ENCODE data around the gene ISL1. TPM values are rescaled to one million over a fixed set of nuclear protein-coding genes. Genes with fewer than 3 reads are reported as not detected.

Gene ISL1
- polyA plus RNA-seq, 1 donor (not counting 4 experiments of a cell fraction or from before 2014, with no cell fraction given) = 4.5 TPM

DNA sequence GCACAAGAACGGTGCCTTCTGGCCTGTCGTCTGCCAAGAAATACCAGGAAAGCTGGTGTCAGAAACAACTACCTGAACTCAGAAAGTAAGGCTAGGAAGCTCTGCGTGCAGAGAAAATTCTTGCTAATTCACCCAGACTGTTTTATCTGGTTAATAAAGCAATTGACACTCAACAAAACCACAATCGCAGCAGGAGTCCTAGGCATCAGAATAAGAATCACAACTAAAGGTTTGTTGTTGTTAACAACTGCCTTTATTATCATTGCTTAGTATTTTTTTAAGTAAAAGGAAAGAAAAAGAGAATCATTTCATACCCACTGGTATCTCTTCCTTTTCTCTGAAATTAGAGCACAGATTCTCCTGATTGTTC lies 3.9 kb upstream of the ISL1 start:
- peak overlapping the region; percentile 50 for H3K4me2 ChIP-seq (ENCODE audit: control insufficient read depth, extremely low read depth, insufficient read depth, low read depth, low read length)
- no peaks in the 10 kb centered on the region for H3K36me3 ChIP-seq (ENCODE audit: control insufficient read depth in 2 of 2, extremely low read depth in 1 of 2, insufficient read depth in 2 of 2, low read length in 2 of 2)
- peaks cover 14% of the 10 kb centered on the region for H3K79me2 ChIP-seq (ENCODE audit: control insufficient read depth, insufficient read depth, low read length)
- DNase-seq (ENCODE audit: low read depth, low spot score) (no peak), FAIRE-seq (no peak)
- no peak overlapping the region for H2AFZ ChIP-seq (ENCODE audit: control insufficient read depth, low read length)
- TF ChIP-seq EZH2 (IDR thresholded peaks at IDR 0.05; ENCODE audit: low read length) = no peak
- TF ChIP-seq, protein P1, sequence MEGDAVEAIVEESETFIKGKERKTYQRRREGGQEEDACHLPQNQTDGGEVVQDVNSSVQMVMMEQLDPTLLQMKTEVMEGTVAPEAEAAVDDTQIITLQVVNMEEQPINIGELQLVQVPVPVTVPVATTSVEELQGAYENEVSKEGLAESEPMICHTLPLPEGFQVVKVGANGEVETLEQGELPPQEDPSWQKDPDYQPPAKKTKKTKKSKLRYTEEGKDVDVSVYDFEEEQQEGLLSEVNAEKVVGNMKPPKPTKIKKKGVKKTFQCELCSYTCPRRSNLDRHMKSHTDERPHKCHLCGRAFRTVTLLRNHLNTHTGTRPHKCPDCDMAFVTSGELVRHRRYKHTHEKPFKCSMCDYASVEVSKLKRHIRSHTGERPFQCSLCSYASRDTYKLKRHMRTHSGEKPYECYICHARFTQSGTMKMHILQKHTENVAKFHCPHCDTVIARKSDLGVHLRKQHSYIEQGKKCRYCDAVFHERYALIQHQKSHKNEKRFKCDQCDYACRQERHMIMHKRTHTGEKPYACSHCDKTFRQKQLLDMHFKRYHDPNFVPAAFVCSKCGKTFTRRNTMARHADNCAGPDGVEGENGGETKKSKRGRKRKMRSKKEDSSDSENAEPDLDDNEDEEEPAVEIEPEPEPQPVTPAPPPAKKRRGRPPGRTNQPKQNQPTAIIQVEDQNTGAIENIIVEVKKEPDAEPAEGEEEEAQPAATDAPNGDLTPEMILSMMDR (optimal IDR thresholded peaks at IDR 0.05 in 1 of 3, IDR thresholded peaks at IDR 0.05 in 1 of 3, conservative IDR thresholded peaks at IDR 0.05 in 1 of 3; ENCODE audit: extremely low read depth in 1 of 3, insufficient read depth in 2 of 3, low read length in 3 of 3) = no peak
- no peak overlapping the region for H3K27ac ChIP-seq (ENCODE audit: control insufficient read depth, insufficient read depth, low read length)
- H3K9me3 ChIP-seq (ENCODE audit: control insufficient read depth, low read depth, low read length) = no peaks in the 10 kb centered on the region
- H4K20me1 ChIP-seq (ENCODE audit: control insufficient read depth, extremely low read depth, insufficient read depth, low read length) = no peaks in the 10 kb centered on the region
- dilution Hi-C loops (cut with MboI; ENCODE audit: extremely low pct_ligation_motif_present, low sequenced_read_pairs) = no loop called here
- H3K4me3 ChIP-seq (ENCODE audit: control insufficient read depth in 2 of 3, extremely low read depth in 1 of 3, insufficient read depth in 2 of 3, low read depth in 1 of 3, low read length in 3 of 3) = peak overlapping the region in 2 of 3 experiments; percentile 41 to 47
- H3K27me3 ChIP-seq (ENCODE audit: control insufficient read depth, extremely low read depth, insufficient read depth, low read length) = peaks cover 4% of the 10 kb centered on the region
- no peaks in the 10 kb centered on the region for H3K9me1 ChIP-seq (ENCODE audit: control insufficient read depth, extremely low read depth, insufficient read depth, low read length)
- H3K4me1 ChIP-seq (ENCODE audit: control insufficient read depth, extremely low read depth, insufficient read depth, low read length) = peaks cover 12% of the 10 kb centered on the region
- H3K9ac ChIP-seq (ENCODE audit: control insufficient read depth, extremely low read depth, insufficient read depth, low read length) = peak overlapping the region; percentile 42

DNA sequence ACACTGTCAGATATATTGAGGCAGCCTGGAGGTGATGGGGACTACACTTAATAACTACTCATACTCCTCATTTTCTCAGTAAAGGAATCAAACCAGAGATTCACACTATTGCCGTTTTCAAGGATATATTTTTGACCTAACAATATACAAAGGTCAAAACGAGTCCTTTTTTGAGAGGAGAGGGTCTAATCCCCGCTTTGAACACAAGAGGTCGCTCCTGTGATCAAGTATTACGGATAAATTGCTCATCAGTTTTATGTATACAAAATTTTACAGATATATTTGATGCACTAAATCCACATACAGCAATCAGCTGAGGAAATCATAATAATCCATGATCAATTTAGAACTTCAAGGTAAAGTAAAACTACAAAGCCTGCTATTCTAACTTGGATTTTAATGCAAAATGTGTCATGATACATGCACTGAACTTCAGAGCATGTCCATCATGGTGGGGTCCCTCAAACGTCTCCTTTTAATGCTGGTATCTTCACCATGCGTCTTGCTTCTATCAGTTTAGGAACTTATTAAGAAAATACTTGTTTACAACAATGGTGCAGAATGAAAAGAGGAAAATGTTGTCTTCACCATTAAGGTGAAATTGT lies 2.5 kb upstream of the ISL1 start:
- H2AFZ ChIP-seq (ENCODE audit: control insufficient read depth, low read length) = no peak overlapping the region
- FAIRE-seq (peak; percentile 13), DNase-seq (ENCODE audit: low read depth, low spot score) (no peak)
- H3K4me1 ChIP-seq (ENCODE audit: control insufficient read depth, extremely low read depth, insufficient read depth, low read length) = peaks cover 13% of the 10 kb centered on the region
- H3K27me3 ChIP-seq (ENCODE audit: control insufficient read depth, extremely low read depth, insufficient read depth, low read length) = peaks cover 4% of the 10 kb centered on the region
- H4K20me1 ChIP-seq (ENCODE audit: control insufficient read depth, extremely low read depth, insufficient read depth, low read length) = no peaks in the 10 kb centered on the region
- no peak overlapping the region for H3K27ac ChIP-seq (ENCODE audit: control insufficient read depth, insufficient read depth, low read length)
- H3K9me3 ChIP-seq (ENCODE audit: control insufficient read depth, low read depth, low read length) = no peaks in the 10 kb centered on the region
- no peak overlapping the region for H3K4me3 ChIP-seq (ENCODE audit: control insufficient read depth in 2 of 3, extremely low read depth in 1 of 3, insufficient read depth in 2 of 3, low read depth in 1 of 3, low read length in 3 of 3)
- TF ChIP-seq, protein P1 (optimal IDR thresholded peaks at IDR 0.05 in 1 of 3, IDR thresholded peaks at IDR 0.05 in 1 of 3, conservative IDR thresholded peaks at IDR 0.05 in 1 of 3; ENCODE audit: extremely low read depth in 1 of 3, insufficient read depth in 2 of 3, low read length in 3 of 3) = peak in 2 of 3 experiments; percentile 68 to 71
- TF ChIP-seq EZH2 (IDR thresholded peaks at IDR 0.05; ENCODE audit: low read length) = no peak
- dilution Hi-C loops (cut with MboI; ENCODE audit: extremely low pct_ligation_motif_present, low sequenced_read_pairs) = no loop called here
- H3K36me3 ChIP-seq (ENCODE audit: control insufficient read depth in 2 of 2, extremely low read depth in 1 of 2, insufficient read depth in 2 of 2, low read length in 2 of 2) = no peaks in the 10 kb centered on the region
- peaks cover 24% of the 10 kb centered on the region for H3K79me2 ChIP-seq (ENCODE audit: control insufficient read depth, insufficient read depth, low read length)
- peak overlapping the region; percentile 93 for H3K4me2 ChIP-seq (ENCODE audit: control insufficient read depth, extremely low read depth, insufficient read depth, low read depth, low read length)
- no peak overlapping the region for H3K9ac ChIP-seq (ENCODE audit: control insufficient read depth, extremely low read depth, insufficient read depth, low read length)
- no peaks in the 10 kb centered on the region for H3K9me1 ChIP-seq (ENCODE audit: control insufficient read depth, extremely low read depth, insufficient read depth, low read length)
